HG03469 (cell line): Measurements from ENCODE around the gene PKLR.
"Not testable (repeated sequence)": the region's sequence is repeated elsewhere in the genome, so short reads cannot be mapped to it uniquely, and the experiment has no call there.

ENCODE experiments used
- ATAC-seq: cut with Tn5 transposase; IDR thresholded peaks from one replicate; pipeline ENCODE4 v1.9.1; 2021; ENCODE audit warnings: mild to moderate bottlenecking, moderate library complexity, moderate number of reproducible peaks; ENCODE audit not compliant: unreplicated experiment

PKLR gene

GRCh38 chr1:155260276-155260675, 41.0 kb downstream of the PKLR start:
- ATAC-seq = no peak

DNA sequence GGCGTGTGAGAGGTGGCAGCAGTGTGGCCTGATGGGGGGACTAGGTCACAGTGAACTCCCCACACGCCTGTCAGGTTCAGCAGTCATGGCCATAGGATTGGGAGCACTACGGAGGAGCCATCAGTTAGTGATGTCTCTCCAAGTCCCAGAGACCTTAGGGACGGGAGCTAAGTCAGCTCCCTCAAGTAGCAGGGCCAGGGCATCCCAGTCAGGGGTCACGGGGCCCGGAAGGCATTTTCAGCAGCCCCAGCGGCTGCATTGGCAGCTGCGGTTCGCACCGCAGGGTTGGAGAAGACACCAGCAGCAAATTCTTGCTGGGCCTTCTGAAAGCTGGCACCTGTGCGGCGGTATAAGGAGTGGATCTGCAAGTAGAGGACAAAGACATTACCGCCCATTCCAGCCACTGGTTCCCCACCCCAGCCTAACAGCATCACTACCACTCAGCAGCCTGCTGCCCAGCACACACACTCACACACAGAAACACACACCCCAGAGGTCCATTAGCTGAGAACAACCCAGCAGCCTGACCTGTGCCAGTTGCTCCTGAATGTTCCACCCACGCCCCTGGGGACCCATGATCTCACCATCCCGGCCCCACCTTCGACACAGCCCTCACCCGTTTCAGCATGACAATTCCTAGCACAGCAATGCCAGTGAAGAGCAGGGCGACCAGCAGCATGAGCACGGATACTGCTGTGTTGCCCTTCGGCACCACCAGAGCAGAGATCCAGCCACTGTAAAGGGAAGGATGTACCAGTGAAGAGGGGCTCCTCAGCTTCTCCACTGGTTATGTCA, 45.0 kb downstream of the PKLR start:
- no peak for ATAC-seq

DNA sequence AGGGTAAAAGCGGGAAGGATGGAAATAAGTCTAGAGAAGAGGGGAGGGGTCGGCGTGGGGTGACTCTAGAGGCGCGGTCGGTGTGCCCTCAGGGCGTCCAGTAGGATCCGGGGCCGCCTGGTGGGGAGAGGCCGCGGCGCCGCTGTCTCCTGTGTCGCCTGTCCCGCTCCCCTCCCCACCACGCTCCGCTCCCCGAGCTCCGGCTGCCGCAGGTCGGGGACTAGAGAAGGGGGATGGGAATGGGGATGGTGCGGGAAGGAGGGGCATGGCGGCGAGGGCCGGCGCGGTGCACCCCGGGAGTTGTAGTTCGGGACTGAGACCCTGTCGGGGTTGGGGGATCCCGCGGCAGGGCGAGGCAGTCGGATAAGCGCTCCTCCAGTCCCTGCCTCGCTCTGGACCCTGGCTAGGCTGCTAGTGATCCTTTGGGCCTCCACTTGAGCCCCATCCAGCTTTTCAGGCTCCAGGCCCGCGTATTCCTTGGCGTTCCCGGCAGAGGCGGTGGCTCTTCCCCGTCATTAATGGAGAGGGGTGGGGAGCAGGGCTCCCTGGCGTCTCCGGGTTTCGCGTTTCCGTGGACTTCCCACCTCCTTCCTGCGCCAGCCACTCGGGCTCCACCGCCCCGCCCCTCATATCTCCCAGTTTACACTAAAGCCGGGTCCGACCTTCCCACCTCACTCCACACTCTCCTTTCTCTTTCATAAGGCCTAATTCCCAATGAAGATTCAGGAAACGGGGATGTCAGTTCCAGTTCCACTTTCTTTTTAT, 45.8 kb downstream of the PKLR start, which contains the start of gene ENTREP3:
Gene ENTREP3 (minus strand): TSS at position 241 of the 765 bp plus-strand sequence. CDS start 606 bp downstream, outside the sequence.
- ATAC-seq = no peak

DNA sequence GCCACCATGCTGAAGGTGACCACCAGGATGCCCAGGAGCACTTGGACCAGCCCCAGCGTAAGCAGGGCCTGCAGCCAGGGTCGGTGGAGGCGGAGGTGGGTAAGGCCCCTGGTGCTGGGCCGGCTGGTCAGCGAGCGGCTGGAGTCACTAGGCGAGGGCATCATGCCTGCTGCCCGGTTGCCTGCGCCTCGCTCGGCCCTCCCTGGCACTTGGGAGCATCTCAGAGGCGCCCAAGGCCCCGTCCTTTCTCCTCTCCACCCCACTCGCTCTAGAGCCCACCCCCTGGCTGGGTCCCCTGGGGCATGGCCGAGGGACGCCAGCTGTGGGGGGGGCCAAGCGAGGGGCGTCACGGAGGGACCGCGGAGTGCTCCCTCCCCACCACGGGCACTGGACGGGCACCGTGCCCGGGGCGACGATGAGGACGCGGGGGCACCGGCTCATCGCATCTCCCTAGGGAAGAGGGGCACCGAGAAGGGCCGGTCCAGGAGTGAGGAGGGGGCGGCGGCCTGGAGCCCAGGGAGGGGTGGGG, 46.5 kb downstream of the PKLR start:
- no peak for ATAC-seq

DNA sequence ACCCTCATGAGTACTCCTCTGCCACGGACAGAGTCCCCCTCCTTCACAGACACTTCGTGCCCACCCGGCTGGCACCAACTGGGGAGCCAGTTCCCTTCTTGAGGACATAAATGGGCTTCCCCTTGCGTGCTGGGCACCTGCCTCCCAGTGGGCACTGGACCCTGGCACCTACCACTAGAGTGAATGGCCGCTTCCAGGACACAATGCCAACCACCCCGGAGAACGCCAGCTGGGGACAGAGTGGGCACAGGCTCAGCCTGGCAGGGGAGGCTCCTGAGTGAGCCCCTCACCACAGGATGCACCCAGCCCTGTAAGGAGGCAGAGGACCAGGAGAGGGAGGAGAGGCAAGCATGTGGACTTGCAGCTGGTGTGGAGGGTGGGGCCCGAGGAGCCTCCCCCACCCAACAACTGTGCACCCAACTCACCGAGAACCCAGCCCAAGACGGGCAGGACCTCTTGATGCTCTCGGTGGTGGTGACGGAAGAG, 47.0 kb downstream of the PKLR start:
- ATAC-seq = no peak

- ATAC-seq = no peak
Measured at GRCh38 chr1:155253797-155254196, 47.4 kb downstream of the PKLR start.

- no peak for ATAC-seq
Measured at GRCh38 chr1:155253208-155253607, 48.0 kb downstream of the PKLR start.

DNA sequence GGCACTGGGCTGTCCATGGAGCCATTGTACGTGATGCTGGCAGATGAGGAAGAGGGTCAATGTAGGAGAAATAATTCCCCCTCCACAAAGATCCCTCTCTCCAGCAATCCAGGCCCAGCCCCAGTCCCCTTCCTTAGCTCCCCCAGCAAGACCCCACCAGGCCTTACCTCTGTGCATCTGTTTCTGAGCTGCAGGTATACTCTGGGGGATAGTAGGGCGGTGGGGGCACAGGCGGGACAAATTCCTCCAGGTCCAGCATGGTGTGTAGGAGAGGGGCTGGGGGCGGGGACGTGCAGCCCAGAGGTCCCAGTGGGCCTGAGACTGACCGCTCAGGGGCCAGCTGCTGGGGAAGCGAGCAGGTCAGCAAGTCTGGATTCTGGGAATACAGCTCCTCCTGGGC, 49.7 kb downstream of the PKLR start:
- ATAC-seq = no peak

DNA sequence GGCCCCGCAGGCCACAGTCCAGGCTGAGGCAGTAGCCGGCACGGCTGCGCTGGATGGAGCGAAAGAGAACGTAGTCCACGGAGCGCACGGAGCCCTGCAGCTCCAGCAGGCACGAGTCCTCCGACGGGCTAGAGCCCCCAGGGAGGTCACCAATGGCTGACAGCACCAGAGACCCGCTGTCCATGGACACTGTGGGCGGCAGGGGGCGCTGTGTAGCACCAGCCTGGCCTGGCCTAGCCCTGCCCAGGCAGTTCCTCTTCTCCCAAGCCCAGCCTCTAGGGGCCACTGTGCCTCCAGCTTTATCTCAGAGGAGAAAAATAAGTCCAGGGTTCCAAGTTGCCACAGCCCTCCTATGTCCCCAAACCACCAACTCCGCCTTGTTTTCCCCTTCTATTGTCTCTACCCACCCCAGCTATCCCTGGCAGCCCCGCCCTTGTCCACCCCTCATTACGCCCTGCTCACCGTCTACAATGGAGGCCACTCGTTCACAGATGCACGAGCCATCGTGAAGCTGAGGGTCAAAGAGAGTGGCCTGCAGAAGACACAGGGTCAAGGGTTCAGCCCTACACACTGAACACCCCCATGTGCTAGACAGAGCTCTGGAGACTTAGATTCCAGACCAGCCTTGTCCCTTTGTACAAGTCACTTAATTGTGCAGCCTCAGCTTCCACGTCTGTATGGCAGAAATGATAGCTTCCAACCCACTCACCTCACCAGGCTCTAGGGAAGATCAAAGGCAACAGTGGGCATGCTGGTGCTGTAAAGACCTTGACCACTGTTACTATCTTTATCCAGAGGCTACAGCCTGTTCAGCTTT, 50.4 kb downstream of the PKLR start:
- ATAC-seq = peak; percentile 68

GRCh38 chr1:155250246-155250632, 51.0 kb downstream of the PKLR start:
- ATAC-seq = no peak

- no peak for ATAC-seq
Measured at GRCh38 chr1:155247667-155248553, 53.3 kb downstream of the PKLR start.

DNA sequence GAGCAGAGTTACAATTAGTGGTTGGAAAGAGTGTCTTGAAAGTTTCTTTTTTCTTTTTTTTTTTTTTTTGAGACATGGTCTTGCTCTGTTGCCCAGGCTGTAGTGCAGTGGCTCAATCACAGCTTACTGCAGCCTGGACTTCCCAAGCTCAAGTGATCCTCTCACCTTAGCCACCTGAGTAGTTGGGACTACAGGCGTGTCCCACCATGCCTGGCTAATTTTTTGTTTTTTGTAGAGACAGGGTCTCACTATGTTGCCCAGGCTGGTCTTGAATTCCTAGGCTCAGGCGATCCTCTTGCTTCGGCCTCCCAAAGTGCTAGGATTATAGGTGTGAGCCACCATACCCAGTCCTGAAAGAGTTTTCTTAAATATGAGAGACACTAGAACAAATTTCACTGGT, 54.4 kb downstream of the PKLR start:
- not testable (repeated sequence) for ATAC-seq

GRCh38 chr1:155245163-155245524, 56.1 kb downstream of the PKLR start:
- ATAC-seq = no peak

- peak; percentile 45 for ATAC-seq
Measured at GRCh38 chr1:155244368-155245162, 56.7 kb downstream of the PKLR start.

GRCh38 chr1:155242805-155243358, 58.4 kb downstream of the PKLR start:
- no peak for ATAC-seq

- ATAC-seq = no peak
Measured at GRCh38 chr1:155241841-155242264, 59.4 kb downstream of the PKLR start.

- ATAC-seq = no peak
Measured at GRCh38 chr1:155241069-155241679, 60.1 kb downstream of the PKLR start.
